Measurements from ENCODE around the gene ASMT. TPM values are rescaled to one million over a fixed set of nuclear protein-coding genes. Genes with fewer than 3 reads are reported as not detected.

ASMT gene
- total RNA-seq, 1 donor from 2014 or later = 0.30 TPM

GRCh38 chrX:1602299-1602698, 12.6 kb upstream of the ASMT start:
- no peak overlapping the region for H3K4me3 Mint-ChIP-seq (ENCODE audit: unreplicated experiment)
- H3K36me3 Mint-ChIP-seq (ENCODE audit: low read depth) = peaks cover 36% of the 10 kb centered on the region
- TF ChIP-seq CTCF (IDR thresholded peaks at IDR 0.05) = no peak
- DNase-seq (ENCODE audit: low spot score) = no peak
- no peaks in the 10 kb centered on the region for H3K4me1 Mint-ChIP-seq (ENCODE audit: low read depth)
- no peak overlapping the region for H3K27ac Mint-ChIP-seq (ENCODE audit: unreplicated experiment)
- H3K9me3 Mint-ChIP-seq (ENCODE audit: low read depth) = no peaks in the 10 kb centered on the region
- H3K27me3 Mint-ChIP-seq (ENCODE audit: low read depth) = no peaks in the 10 kb centered on the region

GRCh38 chrX:1606496-1606895, 8.4 kb upstream of the ASMT start:
- Mint-ChIP-seq H3K9me3 (ENCODE audit: low read depth) (no peaks in the 10 kb centered on the region), H3K27ac (ENCODE audit: unreplicated experiment) (no peak overlapping the region), H3K4me3 (ENCODE audit: unreplicated experiment) (no peak overlapping the region), H3K27me3 (ENCODE audit: low read depth) (no peaks in the 10 kb centered on the region), H3K4me1 (ENCODE audit: low read depth) (no peaks in the 10 kb centered on the region), H3K36me3 (ENCODE audit: low read depth) (peaks cover 22% of the 10 kb centered on the region)
- peak; percentile 20 for DNase-seq (ENCODE audit: low spot score)
- TF ChIP-seq CTCF (IDR thresholded peaks at IDR 0.05) = no peak

- DNase-seq (ENCODE audit: low spot score) = no peak
- TF ChIP-seq CTCF (IDR thresholded peaks at IDR 0.05) = no peak
- Mint-ChIP-seq H3K27me3 (ENCODE audit: low read depth) (no peaks in the 10 kb centered on the region), H3K36me3 (ENCODE audit: low read depth) (peaks cover 3% of the 10 kb centered on the region), H3K4me3 (ENCODE audit: unreplicated experiment) (no peak overlapping the region), H3K4me1 (ENCODE audit: low read depth) (no peaks in the 10 kb centered on the region), H3K9me3 (ENCODE audit: low read depth) (no peaks in the 10 kb centered on the region), H3K27ac (ENCODE audit: unreplicated experiment) (no peak overlapping the region)
Measured at GRCh38 chrX:1609311-1609710, 5.5 kb upstream of the ASMT start.

GRCh38 chrX:1609762-1610161, 5.1 kb upstream of the ASMT start:
- TF ChIP-seq CTCF (IDR thresholded peaks at IDR 0.05) = no peak
- Mint-ChIP-seq H3K4me3 (ENCODE audit: unreplicated experiment) (no peak overlapping the region), H3K4me1 (ENCODE audit: low read depth) (no peaks in the 10 kb centered on the region), H3K36me3 (ENCODE audit: low read depth) (peaks cover 2% of the 10 kb centered on the region), H3K9me3 (ENCODE audit: low read depth) (no peaks in the 10 kb centered on the region), H3K27ac (ENCODE audit: unreplicated experiment) (no peak overlapping the region), H3K27me3 (ENCODE audit: low read depth) (no peaks in the 10 kb centered on the region)
- DNase-seq (ENCODE audit: low spot score) = no peak

GRCh38 chrX:1610166-1610565, 4.7 kb upstream of the ASMT start:
- no peaks in the 10 kb centered on the region for H3K4me1 Mint-ChIP-seq (ENCODE audit: low read depth)

More at GRCh38 chrX:1610166-1610565, 4.7 kb upstream of the ASMT start:
- Mint-ChIP-seq H3K4me3 (ENCODE audit: unreplicated experiment) (no peak overlapping the region), H3K36me3 (ENCODE audit: low read depth) (no peaks in the 10 kb centered on the region), H3K27me3 (ENCODE audit: low read depth) (no peaks in the 10 kb centered on the region), H3K9me3 (ENCODE audit: low read depth) (no peaks in the 10 kb centered on the region), H3K27ac (ENCODE audit: unreplicated experiment) (no peak overlapping the region)
- DNase-seq (ENCODE audit: low spot score) = no peak
- TF ChIP-seq CTCF (IDR thresholded peaks at IDR 0.05) = no peak
